Measurements from ENCODE around the gene CLEC12A.

GRCh38 chr12:9943240-9943639 lies 28.0 kb upstream of the CLEC12A start:
- TF ChIP-seq CTCF (IDR thresholded peaks at IDR 0.05 in 4 of 5, conservative IDR thresholded peaks at IDR 0.05 in 1 of 5): no peak
- TF ChIP-seq POLR2A (IDR thresholded peaks at IDR 0.05): no peak
